Measurements from ENCODE around the gene TRIM14. TPM values are rescaled to one million over a fixed set of nuclear protein-coding genes. Genes with fewer than 3 reads are reported as not detected.

TRIM14 gene
- total RNA-seq, 1 donor = 13.4 TPM

GRCh38 chr9:98159301-98159700 lies 40.3 kb upstream of the TRIM14 start:
- no peak for DNase-seq (ENCODE audit: low read depth)
- no peak for TF ChIP-seq CTCF (IDR thresholded peaks at IDR 0.05; ENCODE audit: insufficient read depth, low read depth, low read length)
- H3K4me3 ChIP-seq (ENCODE audit: low read depth, low read length) = no peak overlapping the region

DNA sequence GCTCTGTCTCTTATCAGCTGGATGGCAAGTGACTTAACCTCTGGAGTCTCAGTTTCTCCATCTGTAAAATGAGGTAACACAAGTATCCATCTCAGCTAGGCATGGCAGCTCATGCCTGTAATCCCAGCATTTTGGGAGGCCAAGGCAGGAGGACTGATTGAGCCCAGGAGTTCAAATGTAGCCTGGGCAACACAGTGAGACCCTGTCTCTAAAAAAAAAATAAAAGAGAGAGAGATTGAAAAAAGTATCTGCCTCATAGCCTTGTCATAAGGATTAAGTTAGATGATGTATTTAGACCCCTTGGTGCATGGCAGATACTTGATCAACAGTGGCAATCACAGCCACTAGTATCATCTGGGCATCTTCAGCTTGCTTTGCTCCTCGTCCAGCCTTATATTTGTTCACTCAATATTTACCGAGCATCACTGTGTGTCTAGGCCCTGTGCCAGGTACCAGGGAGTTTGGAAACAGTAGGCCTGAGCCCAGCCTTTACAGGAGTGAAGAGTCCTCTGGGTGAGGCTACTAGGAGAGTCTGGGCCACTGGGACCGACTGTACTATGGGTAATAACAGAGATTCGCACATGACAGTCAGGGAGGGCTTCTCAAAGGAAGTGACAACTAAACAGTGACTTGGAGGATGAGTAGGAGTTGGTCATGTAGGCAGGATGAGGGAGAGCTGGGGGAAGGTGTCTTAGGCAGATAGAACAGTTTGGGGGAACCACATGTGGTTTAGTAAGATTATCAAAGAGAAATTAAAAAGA lies 39.2 kb upstream of the TRIM14 start:
- H3K4me3 ChIP-seq (ENCODE audit: low read depth, low read length) = no peak overlapping the region
- no peak for TF ChIP-seq CTCF (IDR thresholded peaks at IDR 0.05; ENCODE audit: insufficient read depth, low read depth, low read length)
- no peak for DNase-seq (ENCODE audit: low read depth)

- no peak for DNase-seq (ENCODE audit: low read depth)
- TF ChIP-seq CTCF (IDR thresholded peaks at IDR 0.05; ENCODE audit: insufficient read depth, low read depth, low read length) = no peak
- no peak overlapping the region for H3K4me3 ChIP-seq (ENCODE audit: low read depth, low read length)
These were observed 38.4 kb upstream of the TRIM14 start for GRCh38 chr9:98157372-98157771.

GRCh38 chr9:98154678-98155077 lies 35.7 kb upstream of the TRIM14 start:
- H3K4me3 ChIP-seq (ENCODE audit: low read depth, low read length) = no peak overlapping the region
- no peak for DNase-seq (ENCODE audit: low read depth)
- no peak for TF ChIP-seq CTCF (IDR thresholded peaks at IDR 0.05; ENCODE audit: insufficient read depth, low read depth, low read length)

GRCh38 chr9:98152526-98152925 lies 33.5 kb upstream of the TRIM14 start:
- no peak overlapping the region for H3K4me3 ChIP-seq (ENCODE audit: low read depth, low read length)
- no peak for DNase-seq (ENCODE audit: low read depth)
- TF ChIP-seq CTCF (IDR thresholded peaks at IDR 0.05; ENCODE audit: insufficient read depth, low read depth, low read length) = no peak

DNA sequence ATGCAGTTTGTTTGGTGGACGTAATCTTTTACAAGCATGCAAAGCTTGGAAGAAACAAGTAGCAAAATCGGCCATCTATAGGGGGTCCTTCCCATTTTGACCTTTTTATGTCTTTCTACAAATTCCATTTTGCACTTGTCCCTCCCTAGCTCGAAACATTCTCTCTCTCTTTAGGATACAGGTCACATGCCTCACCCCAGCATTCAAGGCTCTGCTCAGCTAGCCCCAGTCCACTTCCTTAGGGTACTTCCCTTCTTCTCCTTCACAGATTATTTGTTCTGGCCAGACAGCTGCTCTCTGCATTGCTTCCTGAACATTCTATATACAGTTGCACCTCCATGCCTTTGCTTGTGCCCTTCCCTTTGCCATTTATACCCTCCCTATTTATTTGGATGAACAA lies 31.7 kb upstream of the TRIM14 start:
- no peak for TF ChIP-seq CTCF (IDR thresholded peaks at IDR 0.05; ENCODE audit: insufficient read depth, low read depth, low read length)
- no peak for DNase-seq (ENCODE audit: low read depth)
- H3K4me3 ChIP-seq (ENCODE audit: low read depth, low read length) = no peak overlapping the region

DNA sequence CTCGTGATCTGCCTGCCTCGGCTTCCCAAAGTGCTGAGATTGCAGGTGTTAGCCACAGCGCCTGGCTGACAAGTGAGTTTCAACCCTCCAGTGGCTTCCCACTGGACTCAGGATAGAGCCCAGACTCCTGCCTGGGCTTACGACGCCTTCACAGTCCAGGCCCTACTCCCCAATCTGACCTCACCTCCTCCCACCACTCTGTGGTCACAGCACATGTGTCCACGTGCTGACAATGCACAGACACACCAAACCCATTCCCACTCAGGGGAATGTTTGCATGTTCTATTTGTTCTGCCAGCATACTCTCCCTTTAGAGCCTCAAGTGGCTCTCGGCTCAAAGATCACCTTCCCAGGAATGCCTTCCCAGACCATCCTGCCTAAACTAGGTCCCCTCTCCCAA lies 31.1 kb upstream of the TRIM14 start:
- DNase-seq (ENCODE audit: low read depth) = no peak
- TF ChIP-seq CTCF (IDR thresholded peaks at IDR 0.05; ENCODE audit: insufficient read depth, low read depth, low read length) = no peak
- no peak overlapping the region for H3K4me3 ChIP-seq (ENCODE audit: low read depth, low read length)
